ENCODE results near the gene SAA4.
"Not testable (repeated sequence)": the region's sequence is repeated elsewhere in the genome, so short reads cannot be mapped to it uniquely, and the experiment has no call there.

Gene SAA4

GRCh38 chr11:18191376-18191775 is 45.2 kb downstream of the SAA4 start:
- Mint-ChIP-seq H3K36me3 (no peaks in the 10 kb centered on the region), H3K9me3 (peaks cover 2% of the 10 kb centered on the region), H3K27ac (no peak overlapping the region), H3K4me3 (no peak overlapping the region), H3K27me3 (peaks cover 2% of the 10 kb centered on the region), H3K4me1 (peaks cover 3% of the 10 kb centered on the region)
- ATAC-seq (ENCODE audit: low read depth), result no peak
- no peak for DNase-seq (ENCODE audit: low spot score in 2 of 2)

GRCh38 chr11:18189476-18190245 is 46.9 kb downstream of the SAA4 start:
- H3K4me1 Mint-ChIP-seq; H3K9me3 Mint-ChIP-seq; H3K27ac Mint-ChIP-seq; DNase-seq (ENCODE audit: low spot score in 2 of 2); H3K4me3 Mint-ChIP-seq; H3K36me3 Mint-ChIP-seq; H3K27me3 Mint-ChIP-seq; ATAC-seq (ENCODE audit: low read depth): not testable (repeated sequence)

GRCh38 chr11:18188796-18189195 is 47.8 kb downstream of the SAA4 start:
- ATAC-seq (ENCODE audit: low read depth), result no peak
- no peak overlapping the region for H3K27ac Mint-ChIP-seq
- peaks cover 2% of the 10 kb centered on the region for H3K9me3 Mint-ChIP-seq
- H3K36me3 Mint-ChIP-seq, result no peaks in the 10 kb centered on the region
- peaks cover 6% of the 10 kb centered on the region for H3K27me3 Mint-ChIP-seq
- H3K4me1 Mint-ChIP-seq, result peaks cover 3% of the 10 kb centered on the region
- H3K4me3 Mint-ChIP-seq, result no peak overlapping the region
- no peak for DNase-seq (ENCODE audit: low spot score in 2 of 2)

All from memory B cell (primary cell).